GM23248 (cell line): ENCODE measurements around the gene GTPBP4.

ENCODE experiments used
- EZH2 ChIP-seq: fragments of 200-600 bp; sonication (generic); IDR thresholded peaks from 2 replicates; pipeline ENCODE4 v1.6.1; 2018; ENCODE audit warnings: antibody characterized with exemption, mild to moderate bottlenecking; ENCODE audit not compliant: insufficient read depth, poor library complexity, severe bottlenecking
- EZH2phosphoT487 ChIP-seq: fragments of 200-600 bp; sonication (generic); IDR thresholded peaks from 2 replicates; pipeline ENCODE4 v1.6.1; 2018; ENCODE audit warnings: antibody characterized with exemption, moderate library complexity, mild to moderate bottlenecking, low read depth; ENCODE audit not compliant: insufficient read depth

GRCh38 chr10:1058017-1058416, 69.8 kb downstream of the GTPBP4 start:
- no peak for TF ChIP-seq EZH2phosphoT487
- TF ChIP-seq EZH2 = no peak
